ENCODE data around the gene CCDC47.

Gene CCDC47

GRCh38 chr17:63785556-63785955 lies 12.2 kb upstream of the CCDC47 start:
- H3K4me3 ChIP-seq (ENCODE audit: low read depth, low read length): no peak overlapping the region
- CTCF ChIA-PET: no interaction called here
- POLR2A ChIA-PET: interaction anchor here (2.1 kb wide), 1 partner anchor 12 kb away, joined by 10 read pairs; the partner anchor contains the start of genes CCDC47 and DDX42
- H3K36me3 ChIP-seq (ENCODE audit: control insufficient read depth in 2 of 2, insufficient read depth in 1 of 2, low read length in 2 of 2): peaks cover 60 to 93% of the 10 kb centered on the region in 2 experiments
- H3K9me3 ChIP-seq (ENCODE audit: control insufficient read depth, insufficient read depth, low read depth, low read length): no peaks in the 10 kb centered on the region
- no peak overlapping the region for H3K27ac ChIP-seq (ENCODE audit: extremely low read depth, low read depth, low read length)
- no peak for TF ChIP-seq ZNF610 (tag by site-specific recombination; IDR thresholded peaks at IDR 0.05; ENCODE audit: borderline replicate concordance)
- TF ChIP-seq ZNF292 (tag by site-specific recombination; IDR thresholded peaks at IDR 0.05; ENCODE audit: borderline replicate concordance, low read depth): no peak
- TF ChIP-seq ZNF280C (tag by site-specific recombination; IDR thresholded peaks at IDR 0.05): no peak
- no peak for TF ChIP-seq ZNF654 (tag by site-specific recombination; IDR thresholded peaks at IDR 0.05; ENCODE audit: low read depth)
- no peak for TF ChIP-seq ZFP41 (tag by site-specific recombination; IDR thresholded peaks at IDR 0.05; ENCODE audit: borderline replicate concordance)
- no peak for TF ChIP-seq ZNF280D (tag by site-specific recombination; IDR thresholded peaks at IDR 0.05)
- no peak for TF ChIP-seq ZBTB1 (tag by site-specific recombination; IDR thresholded peaks at IDR 0.05)
- no peak for TF ChIP-seq PBX3 (CRISPR knock-in tag; IDR thresholded peaks at IDR 0.05)
- no peak for TF ChIP-seq ZNF776 (tag by site-specific recombination; IDR thresholded peaks at IDR 0.05; ENCODE audit: borderline replicate concordance)
- no peak for TF ChIP-seq KLF16 (tag by site-specific recombination; IDR thresholded peaks at IDR 0.05)
- no peak for TF ChIP-seq ELK4 (IDR thresholded peaks at IDR 0.05; ENCODE audit: borderline replicate concordance, low read depth, low read length)
- H3K4me1 ChIP-seq (ENCODE audit: control insufficient read depth, insufficient read depth, low read length): no peaks in the 10 kb centered on the region; the same call in 1 of the 2 replicates

GRCh38 chr17:63783522-63783921 lies 10.1 kb upstream of the CCDC47 start:
- TF ChIP-seq MZF1 (tag by site-specific recombination; IDR thresholded peaks at IDR 0.05; ENCODE audit: borderline replicate concordance) (no peak), ZNF341 (tag by site-specific recombination; IDR thresholded peaks at IDR 0.05; ENCODE audit: low read depth) (no peak), ZEB2 (tag by site-specific recombination; IDR thresholded peaks at IDR 0.05) (no peak), ZBTB1 (tag by site-specific recombination; IDR thresholded peaks at IDR 0.05) (no peak), ZNF16 (tag by site-specific recombination; IDR thresholded peaks at IDR 0.05; ENCODE audit: low read depth) (no peak), ZNF624 (tag by site-specific recombination; IDR thresholded peaks at IDR 0.05) (no peak), ZNF26 (tag by site-specific recombination; IDR thresholded peaks at IDR 0.05) (no peak), ZNF707 (tag by site-specific recombination; IDR thresholded peaks at IDR 0.05) (no peak), ZNF692 (tag by site-specific recombination; IDR thresholded peaks at IDR 0.05) (no peak), ZNF560 (tag by site-specific recombination; IDR thresholded peaks at IDR 0.05; ENCODE audit: borderline replicate concordance) (no peak), ZNF169 (tag by site-specific recombination; IDR thresholded peaks at IDR 0.05) (no peak), ZNF747 (tag by site-specific recombination; IDR thresholded peaks at IDR 0.05) (no peak), ZNF600 (tag by site-specific recombination; IDR thresholded peaks at IDR 0.05) (no peak)
- peaks cover 3% of the 10 kb centered on the region for H3K4me1 ChIP-seq (ENCODE audit: control insufficient read depth, insufficient read depth, low read length)
- no peaks in the 10 kb centered on the region for H3K9me3 ChIP-seq (ENCODE audit: control insufficient read depth, insufficient read depth, low read depth, low read length)
- CTCF ChIA-PET: interaction anchor here (0.5 to 1.0 kb wide), 3 partner anchors 8 to 149 kb away, joined by 3 to 4 read pairs (median 3); partner anchors contain the start of genes CCDC47 and DDX42
- no peak overlapping the region for H3K27ac ChIP-seq (ENCODE audit: extremely low read depth, low read depth, low read length)
- peaks cover 52 to 87% of the 10 kb centered on the region in 2 experiments for H3K36me3 ChIP-seq (ENCODE audit: control insufficient read depth in 2 of 2, insufficient read depth in 1 of 2, low read length in 2 of 2)
- POLR2A ChIA-PET: interaction anchor here (3.9 kb wide), 1 partner anchor 10 kb away, joined by 40 read pairs; the partner anchor contains the start of genes CCDC47 and DDX42
- no peak overlapping the region for H3K4me3 ChIP-seq (ENCODE audit: low read depth, low read length)
